ENCODE measurements around the gene TPSD1. TPM values are rescaled to one million over a fixed set of nuclear protein-coding genes. Genes with fewer than 3 reads are reported as not detected.

TPSD1 gene
- total and polyA plus RNA-seq, 2 donors (not counting 3 experiments of a cell fraction or from before 2014, with no cell fraction given), result not detected

DNA sequence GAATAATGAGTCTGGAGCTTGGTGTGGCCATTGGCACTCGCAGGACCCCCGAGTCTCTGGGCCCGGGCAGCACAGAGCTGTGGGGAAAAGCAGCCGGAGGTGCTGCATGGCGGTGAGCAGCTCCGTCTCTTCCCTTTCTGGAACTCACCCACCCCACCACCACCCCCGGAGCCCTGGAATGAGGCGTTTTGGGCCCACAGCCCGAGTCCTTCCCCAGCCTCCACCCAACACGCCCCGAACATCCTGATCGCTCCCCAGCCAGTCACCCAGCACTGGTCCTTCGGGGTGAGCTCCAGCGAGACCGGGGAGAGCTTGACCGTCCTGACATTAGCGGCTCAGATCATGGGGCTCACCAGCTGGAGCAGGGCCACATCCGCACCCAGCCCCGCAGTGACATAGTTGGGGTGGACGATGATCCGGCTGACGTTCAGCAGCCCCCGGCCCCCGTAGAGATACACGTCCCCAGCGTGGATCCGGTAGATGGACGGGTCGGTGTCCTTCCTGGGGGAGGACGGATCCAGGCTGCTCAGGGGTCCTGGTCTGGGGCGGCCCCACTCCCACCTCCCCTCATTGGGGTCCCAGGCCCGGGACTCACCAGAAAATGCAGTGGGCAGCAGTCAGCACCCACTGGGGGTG lies 6.5 kb downstream of the TPSD1 start:
- Histone ChIP-seq H3K9me3 (replicated peaks; ENCODE audit: control insufficient read depth, insufficient read depth, low read length) (no peaks in the 10 kb centered on the region), H3K27ac (ENCODE audit: insufficient read depth, low read depth, low read length) (no peak overlapping the region), H4K20me1 (replicated peaks; ENCODE audit: control insufficient read depth, extremely low read depth, insufficient read depth, low read length) (no peaks in the 10 kb centered on the region), H3K9ac (replicated peaks; ENCODE audit: extremely low read depth, insufficient read depth, low read length) (no peak overlapping the region), H3K4me1 (ENCODE audit: control insufficient read depth, extremely low read depth, insufficient read depth, low read length) (no peaks in the 10 kb centered on the region), H3K9me1 (replicated peaks; ENCODE audit: control insufficient read depth, extremely low read depth, insufficient read depth, low read length) (no peaks in the 10 kb centered on the region), H3K4me2 (ENCODE audit: insufficient read depth, low read length) (no peak overlapping the region), H3K27me3 (ENCODE audit: control insufficient read depth in 2 of 2, insufficient read depth in 2 of 2, low read length in 2 of 2) (peaks cover 21 to 25% of the 10 kb centered on the region in 2 experiments), H3K79me2 (ENCODE audit: control insufficient read depth, insufficient read depth, low read length) (no peaks in the 10 kb centered on the region), H3K36me3 (ENCODE audit: control insufficient read depth in 2 of 2, extremely low read depth in 1 of 2, insufficient read depth in 2 of 2, low read length in 2 of 2) (no peaks in the 10 kb centered on the region), H2AFZ (ENCODE audit: low read depth, low read length) (no peak overlapping the region), H3K4me3 (replicated peaks in 1 of 3; ENCODE audit: insufficient read depth in 1 of 3, low read depth in 1 of 3, low read length in 3 of 3) (no peak overlapping the region)
- intact Hi-C loops (cut with micrococcal nuclease) (no loop called here), dilution Hi-C loops (cut with MboI; ENCODE audit: extremely low pct_ligation_motif_present, low sequenced_read_pairs) (no loop called here)
- DNase-seq (ENCODE audit: low read depth, low spot score) (no peak), FAIRE-seq (no peak)
- POLR2A ChIA-PET, result no interaction called here
- CTCF ChIA-PET, result interaction anchor here (0.7 to 0.9 kb wide), 2 partner anchors 13 to 37 kb away, joined by 3 read pairs; no protein-coding TSS in a partner anchor
- BruUV-seq (replicated peaks), result no TSS peak
- TF ChIP-seq POLR2AphosphoS5 (IDR thresholded peaks at IDR 0.05; ENCODE audit: insufficient read depth, low read depth, low read length) (no peak), GATA2 (IDR thresholded peaks at IDR 0.05; ENCODE audit: insufficient read depth, insufficient read length, low read depth, low read length) (no peak), POLR2A (IDR thresholded peaks at IDR 0.05; ENCODE audit: low read depth, low read length) (no peak), JUN (IDR thresholded peaks at IDR 0.05; ENCODE audit: borderline replicate concordance, insufficient read depth, insufficient read length, low read depth) (no peak), EZH2 (IDR thresholded peaks at IDR 0.05; ENCODE audit: borderline replicate concordance, low read depth, low read length, severe bottlenecking) (no peak), MYC (IDR thresholded peaks at IDR 0.05; ENCODE audit: low read depth, low read length) (no peak), FOS (IDR thresholded peaks at IDR 0.05; ENCODE audit: borderline replicate concordance, insufficient read depth, low read length) (no peak)
- TF ChIP-seq, protein P1, sequence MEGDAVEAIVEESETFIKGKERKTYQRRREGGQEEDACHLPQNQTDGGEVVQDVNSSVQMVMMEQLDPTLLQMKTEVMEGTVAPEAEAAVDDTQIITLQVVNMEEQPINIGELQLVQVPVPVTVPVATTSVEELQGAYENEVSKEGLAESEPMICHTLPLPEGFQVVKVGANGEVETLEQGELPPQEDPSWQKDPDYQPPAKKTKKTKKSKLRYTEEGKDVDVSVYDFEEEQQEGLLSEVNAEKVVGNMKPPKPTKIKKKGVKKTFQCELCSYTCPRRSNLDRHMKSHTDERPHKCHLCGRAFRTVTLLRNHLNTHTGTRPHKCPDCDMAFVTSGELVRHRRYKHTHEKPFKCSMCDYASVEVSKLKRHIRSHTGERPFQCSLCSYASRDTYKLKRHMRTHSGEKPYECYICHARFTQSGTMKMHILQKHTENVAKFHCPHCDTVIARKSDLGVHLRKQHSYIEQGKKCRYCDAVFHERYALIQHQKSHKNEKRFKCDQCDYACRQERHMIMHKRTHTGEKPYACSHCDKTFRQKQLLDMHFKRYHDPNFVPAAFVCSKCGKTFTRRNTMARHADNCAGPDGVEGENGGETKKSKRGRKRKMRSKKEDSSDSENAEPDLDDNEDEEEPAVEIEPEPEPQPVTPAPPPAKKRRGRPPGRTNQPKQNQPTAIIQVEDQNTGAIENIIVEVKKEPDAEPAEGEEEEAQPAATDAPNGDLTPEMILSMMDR (IDR thresholded peaks at IDR 0.05; ENCODE audit: extremely low read depth in 1 of 2, insufficient read depth in 1 of 2, low read depth in 1 of 2, low read length in 2 of 2), result no peak
- TF ChIP-seq, protein P2, sequence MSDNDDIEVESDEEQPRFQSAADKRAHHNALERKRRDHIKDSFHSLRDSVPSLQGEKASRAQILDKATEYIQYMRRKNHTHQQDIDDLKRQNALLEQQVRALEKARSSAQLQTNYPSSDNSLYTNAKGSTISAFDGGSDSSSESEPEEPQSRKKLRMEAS (IDR thresholded peaks at IDR 0.05; ENCODE audit: insufficient read depth, insufficient read length), result no peak

All from endothelial cell of umbilical vein (primary cell).